ENCODE results near the gene OSBPL2.

- TF ChIP-seq MAX (IDR thresholded peaks at IDR 0.05; ENCODE audit: insufficient read depth, insufficient read length) (no peak), CTCF (IDR thresholded peaks at IDR 0.05; ENCODE audit: extremely low read depth in 1 of 2, insufficient read depth in 1 of 2, low read depth in 1 of 2, low read length in 2 of 2) (no peak), POLR2AphosphoS5 (IDR thresholded peaks at IDR 0.05; ENCODE audit: insufficient read depth, low read depth, low read length) (no peak), FOS (IDR thresholded peaks at IDR 0.05; ENCODE audit: borderline replicate concordance, insufficient read depth, low read length) (no peak), POLR2A (IDR thresholded peaks at IDR 0.05; ENCODE audit: low read depth, low read length) (no peak), EZH2 (IDR thresholded peaks at IDR 0.05; ENCODE audit: borderline replicate concordance, low read depth, low read length, severe bottlenecking) (no peak), JUN (IDR thresholded peaks at IDR 0.05; ENCODE audit: borderline replicate concordance, insufficient read depth, insufficient read length, low read depth) (no peak)
These were observed 35.1 kb downstream of the OSBPL2 start for GRCh38 chr20:62273416-62273815.

Data from endothelial cell of umbilical vein (primary cell).